ENCODE results near the gene KRTAP19-8. TPM values are rescaled to one million over a fixed set of nuclear protein-coding genes. Genes with fewer than 3 reads are reported as not detected.

KRTAP19-8 gene
- polyA plus RNA-seq, 1 donor (not counting 4 experiments of a cell fraction or from before 2014, with no cell fraction given), result not detected

DNA sequence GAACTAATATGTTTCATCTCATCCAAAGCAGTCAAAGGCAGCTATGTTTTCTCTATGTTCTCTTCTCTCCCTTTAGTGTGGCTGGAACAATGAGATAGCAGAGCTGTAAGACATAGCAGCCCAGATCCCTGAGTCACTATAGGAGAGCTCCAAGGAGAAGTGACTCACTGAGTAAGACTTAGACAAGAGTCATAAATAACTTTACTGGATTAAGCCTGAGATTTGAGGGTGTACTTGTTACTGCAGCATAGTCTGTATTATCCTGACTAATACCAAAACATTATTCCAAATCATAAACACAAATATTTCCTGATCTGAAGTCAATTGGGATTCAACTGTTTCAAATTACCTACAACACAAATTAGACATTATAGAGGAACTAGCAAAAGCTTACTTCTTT lies 3.9 kb downstream of the KRTAP19-8 start:
- H3K9me1 ChIP-seq (ENCODE audit: control insufficient read depth, extremely low read depth, insufficient read depth, low read length), result no peaks in the 10 kb centered on the region
- no peak for DNase-seq (ENCODE audit: low read depth, low spot score)
- dilution Hi-C loops (cut with MboI; ENCODE audit: extremely low pct_ligation_motif_present, low sequenced_read_pairs), result no loop called here

DNA sequence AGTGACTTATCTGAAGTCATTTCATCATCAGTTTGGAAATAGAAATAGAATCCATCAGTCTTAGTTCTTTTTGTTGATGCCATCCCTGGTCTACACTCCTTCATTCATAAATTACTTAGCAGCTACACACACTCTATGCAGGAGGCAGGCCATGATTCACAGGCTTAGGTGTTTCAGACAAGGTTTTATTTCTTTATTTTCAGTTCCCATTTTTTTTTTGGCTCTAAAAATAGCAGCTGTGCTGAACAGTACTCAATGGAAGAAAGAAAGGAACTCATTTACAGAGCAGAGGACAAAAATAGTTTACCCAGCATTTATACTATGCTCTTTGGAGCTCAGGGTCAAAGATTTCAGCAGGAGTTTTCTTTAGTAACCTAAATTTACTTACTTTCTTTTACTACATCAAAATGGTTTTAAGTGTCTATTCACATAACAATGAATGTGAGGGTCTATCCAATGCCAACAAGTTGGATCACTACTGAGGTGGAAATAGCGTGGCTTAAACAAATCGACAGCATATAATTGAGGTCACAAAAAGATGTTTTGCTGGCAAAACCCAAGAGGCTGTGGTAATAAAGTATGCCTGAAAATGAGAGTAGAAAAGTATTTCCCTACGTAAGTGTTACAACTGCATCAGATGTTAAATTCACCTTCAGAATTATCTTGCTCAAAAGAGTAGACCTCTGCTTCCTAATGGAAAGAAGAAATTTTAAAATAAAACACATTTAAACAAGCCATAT lies 7.7 kb downstream of the KRTAP19-8 start:
- Histone ChIP-seq H3K4me1 (ENCODE audit: control insufficient read depth, extremely low read depth, insufficient read depth, low read length) (no peaks in the 10 kb centered on the region), H3K9me1 (ENCODE audit: control insufficient read depth, extremely low read depth, insufficient read depth, low read length) (no peaks in the 10 kb centered on the region), H3K4me3 (ENCODE audit: control insufficient read depth in 2 of 3, extremely low read depth in 1 of 3, insufficient read depth in 2 of 3, low read depth in 1 of 3, low read length in 3 of 3) (no peak overlapping the region), H3K36me3 (ENCODE audit: control insufficient read depth in 2 of 2, extremely low read depth in 1 of 2, insufficient read depth in 2 of 2, low read length in 2 of 2) (no peaks in the 10 kb centered on the region), H4K20me1 (ENCODE audit: control insufficient read depth, extremely low read depth, insufficient read depth, low read length) (no peaks in the 10 kb centered on the region), H3K9me3 (ENCODE audit: control insufficient read depth, low read depth, low read length) (no peaks in the 10 kb centered on the region), H3K4me2 (ENCODE audit: control insufficient read depth, extremely low read depth, insufficient read depth, low read depth, low read length) (no peak overlapping the region), H2AFZ (ENCODE audit: control insufficient read depth, low read length) (no peak overlapping the region), H3K9ac (ENCODE audit: control insufficient read depth, extremely low read depth, insufficient read depth, low read length) (no peak overlapping the region), H3K79me2 (ENCODE audit: control insufficient read depth, insufficient read depth, low read length) (no peaks in the 10 kb centered on the region), H3K27me3 (ENCODE audit: control insufficient read depth, extremely low read depth, insufficient read depth, low read length) (no peaks in the 10 kb centered on the region), H3K27ac (ENCODE audit: control insufficient read depth, insufficient read depth, low read length) (no peak overlapping the region)
- TF ChIP-seq CTCF (optimal IDR thresholded peaks at IDR 0.05 in 1 of 3, IDR thresholded peaks at IDR 0.05 in 1 of 3, conservative IDR thresholded peaks at IDR 0.05 in 1 of 3; ENCODE audit: extremely low read depth in 1 of 3, insufficient read depth in 2 of 3, low read length in 3 of 3), result no peak
- no peak for TF ChIP-seq EZH2 (IDR thresholded peaks at IDR 0.05; ENCODE audit: low read length)
- DNase-seq (ENCODE audit: low read depth, low spot score), result no peak
- dilution Hi-C loops (cut with MboI; ENCODE audit: extremely low pct_ligation_motif_present, low sequenced_read_pairs), result no loop called here
- FAIRE-seq, result no peak

More for the DNA sequence above, 3.9 kb downstream of the KRTAP19-8 start:
- TF ChIP-seq EZH2 (IDR thresholded peaks at IDR 0.05; ENCODE audit: low read length) (no peak), CTCF (optimal IDR thresholded peaks at IDR 0.05 in 1 of 3, IDR thresholded peaks at IDR 0.05 in 1 of 3, conservative IDR thresholded peaks at IDR 0.05 in 1 of 3; ENCODE audit: extremely low read depth in 1 of 3, insufficient read depth in 2 of 3, low read length in 3 of 3) (no peak)
- H4K20me1 ChIP-seq (ENCODE audit: control insufficient read depth, extremely low read depth, insufficient read depth, low read length), result no peaks in the 10 kb centered on the region
- H3K9ac ChIP-seq (ENCODE audit: control insufficient read depth, extremely low read depth, insufficient read depth, low read length), result no peak overlapping the region
- H3K4me3 ChIP-seq (ENCODE audit: control insufficient read depth in 2 of 3, extremely low read depth in 1 of 3, insufficient read depth in 2 of 3, low read depth in 1 of 3, low read length in 3 of 3), result no peak overlapping the region
- H3K4me2 ChIP-seq (ENCODE audit: control insufficient read depth, extremely low read depth, insufficient read depth, low read depth, low read length), result no peak overlapping the region
- no peaks in the 10 kb centered on the region for H3K9me3 ChIP-seq (ENCODE audit: control insufficient read depth, low read depth, low read length)
- H2AFZ ChIP-seq (ENCODE audit: control insufficient read depth, low read length), result no peak overlapping the region
- H3K27ac ChIP-seq (ENCODE audit: control insufficient read depth, insufficient read depth, low read length), result no peak overlapping the region
- H3K36me3 ChIP-seq (ENCODE audit: control insufficient read depth in 2 of 2, extremely low read depth in 1 of 2, insufficient read depth in 2 of 2, low read length in 2 of 2), result no peaks in the 10 kb centered on the region
- no peaks in the 10 kb centered on the region for H3K4me1 ChIP-seq (ENCODE audit: control insufficient read depth, extremely low read depth, insufficient read depth, low read length)
- no peaks in the 10 kb centered on the region for H3K79me2 ChIP-seq (ENCODE audit: control insufficient read depth, insufficient read depth, low read length)
- no peak for FAIRE-seq
- H3K27me3 ChIP-seq (ENCODE audit: control insufficient read depth, extremely low read depth, insufficient read depth, low read length), result no peaks in the 10 kb centered on the region
